Eye (tissue), 1 donor: ENCODE data around the gene UBE2F.
A peak's percentile ranks its signal among the peaks of the same experiment; 100 is the strongest.
"Not testable (repeated sequence)": the region's sequence is repeated elsewhere in the genome, so short reads cannot be mapped to it uniquely, and the experiment has no call there.

Experiments used
- DNase-seq: peaks from one replicate; pipeline ENCODE4 v3.0.0-alpha.2; 2015

The UBE2F gene

DNA sequence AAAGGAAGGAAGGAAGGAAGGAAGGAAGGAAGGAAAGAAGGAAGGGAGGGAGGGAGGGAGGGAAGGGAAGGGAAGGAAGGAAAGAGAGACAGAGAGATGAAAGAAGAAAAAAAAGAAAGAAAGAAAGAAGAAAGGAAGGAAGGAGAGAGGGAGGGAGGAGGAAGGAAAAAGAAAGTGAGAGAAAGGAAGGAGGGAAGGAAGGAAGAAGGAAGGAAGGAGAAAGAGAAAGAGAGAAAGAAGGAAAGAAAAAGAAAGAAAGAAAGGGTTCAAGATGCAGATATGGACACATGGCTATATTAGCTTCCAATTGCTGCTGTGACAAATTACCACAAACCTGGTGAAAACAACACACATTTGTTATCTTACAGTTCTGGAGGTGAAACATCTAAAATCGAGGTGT lies 20.4 kb upstream of the UBE2F start:
- DNase-seq, result no peak

DNA sequence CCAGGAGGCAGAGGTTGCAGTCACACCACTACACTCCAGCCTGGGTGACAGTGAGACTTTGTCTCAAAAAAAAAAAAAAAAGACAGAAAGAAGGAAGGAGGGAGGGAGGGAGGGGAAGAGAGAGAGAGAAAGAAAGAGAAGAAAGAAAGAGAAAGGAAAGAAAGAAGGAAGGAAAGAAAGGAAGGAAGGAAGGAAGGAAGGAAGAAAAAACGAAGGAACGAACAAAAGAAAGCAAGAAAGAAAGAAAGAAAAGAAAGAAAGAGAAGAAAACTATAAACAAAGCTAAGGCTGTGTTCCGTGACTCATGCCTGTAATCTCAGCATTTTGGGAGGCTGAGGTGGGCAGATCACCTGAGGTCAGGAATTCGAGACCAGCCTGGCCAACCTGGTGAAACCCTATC lies 15.5 kb upstream of the UBE2F start:
- not testable (repeated sequence) for DNase-seq

DNA sequence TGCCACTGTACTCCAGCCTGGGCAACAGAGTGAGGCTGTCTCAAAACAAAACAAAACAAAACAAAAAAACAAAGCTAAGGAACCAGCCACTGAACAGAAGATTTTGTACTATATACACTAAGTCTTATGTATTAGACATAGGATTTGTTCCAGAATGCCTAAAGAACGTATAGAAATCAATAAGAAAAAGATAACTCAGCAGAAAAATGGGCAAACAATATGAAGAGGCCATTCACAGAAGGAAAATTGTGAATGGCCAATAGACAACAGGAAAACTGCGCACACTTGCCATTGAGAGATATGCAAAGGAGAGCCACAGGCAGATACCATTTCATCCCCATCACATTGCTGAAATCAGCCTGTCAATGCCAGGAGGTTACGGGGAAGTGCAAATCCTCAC lies 14.9 kb upstream of the UBE2F start:
- no peak for DNase-seq

GRCh38 chr2:237952851-237953250 lies 14.0 kb upstream of the UBE2F start:
- no peak for DNase-seq

DNA sequence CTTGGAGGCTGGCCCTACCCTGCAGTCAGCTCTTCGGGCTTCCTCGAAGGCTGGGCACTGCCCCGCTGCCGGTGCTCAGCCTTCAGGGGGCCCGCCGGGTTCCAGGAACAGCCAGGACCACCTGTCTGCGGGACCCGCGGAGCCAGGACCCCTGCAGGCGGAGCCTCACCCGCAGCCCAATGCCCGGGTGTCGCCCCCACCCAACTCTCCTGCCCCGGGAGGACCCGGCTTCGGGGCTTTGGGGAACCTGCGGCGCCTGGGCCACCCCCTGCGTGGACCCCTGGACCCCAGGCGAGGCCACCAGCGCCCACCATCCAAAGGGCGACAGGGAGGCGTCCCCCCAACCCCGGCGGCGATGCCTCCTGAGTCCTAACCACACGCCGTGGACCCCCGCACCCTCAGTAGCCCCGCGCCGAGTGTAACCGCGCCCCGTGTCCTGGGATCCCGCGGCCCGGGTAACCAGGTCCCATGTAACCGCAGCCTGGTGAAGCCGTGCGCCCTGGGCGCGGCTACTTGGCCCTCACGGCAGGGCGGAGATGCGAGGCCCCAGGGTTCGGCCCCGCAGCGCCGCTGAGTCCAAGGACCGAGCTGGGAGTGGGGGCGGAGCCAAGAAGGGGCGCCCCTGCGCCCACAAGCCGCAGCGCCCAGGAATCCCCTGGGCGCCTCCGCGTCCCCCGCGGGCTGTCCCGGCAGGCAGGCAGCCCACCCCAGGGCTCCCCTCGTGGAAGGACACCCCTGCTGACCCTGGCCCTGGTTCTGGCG lies 11.0 kb upstream of the UBE2F start:
- DNase-seq, result peak; percentile 20

- DNase-seq, result peak; percentile 21
These were observed 10.4 kb upstream of the UBE2F start for GRCh38 chr2:237956402-237956736.

DNA sequence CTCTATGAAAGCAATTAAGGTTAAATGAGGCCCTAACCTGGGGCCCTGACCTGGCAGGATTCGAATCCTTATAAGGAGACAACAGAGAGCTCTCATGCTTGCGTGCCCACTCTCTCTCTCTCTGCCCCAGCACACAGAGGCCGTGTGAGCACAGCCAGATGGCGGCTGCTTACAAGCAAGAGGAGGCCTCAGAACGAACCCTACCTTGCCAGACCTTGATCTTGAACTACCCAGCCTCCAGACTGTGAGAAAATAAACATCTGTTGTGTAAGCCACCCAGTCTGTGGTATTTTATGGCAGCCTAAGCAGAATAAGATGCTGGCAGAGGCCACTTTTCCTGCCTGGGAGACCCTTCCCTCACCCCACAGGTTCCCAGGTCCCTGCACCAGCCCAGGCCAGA lies 5.2 kb upstream of the UBE2F start:
- DNase-seq, result no peak

DNA sequence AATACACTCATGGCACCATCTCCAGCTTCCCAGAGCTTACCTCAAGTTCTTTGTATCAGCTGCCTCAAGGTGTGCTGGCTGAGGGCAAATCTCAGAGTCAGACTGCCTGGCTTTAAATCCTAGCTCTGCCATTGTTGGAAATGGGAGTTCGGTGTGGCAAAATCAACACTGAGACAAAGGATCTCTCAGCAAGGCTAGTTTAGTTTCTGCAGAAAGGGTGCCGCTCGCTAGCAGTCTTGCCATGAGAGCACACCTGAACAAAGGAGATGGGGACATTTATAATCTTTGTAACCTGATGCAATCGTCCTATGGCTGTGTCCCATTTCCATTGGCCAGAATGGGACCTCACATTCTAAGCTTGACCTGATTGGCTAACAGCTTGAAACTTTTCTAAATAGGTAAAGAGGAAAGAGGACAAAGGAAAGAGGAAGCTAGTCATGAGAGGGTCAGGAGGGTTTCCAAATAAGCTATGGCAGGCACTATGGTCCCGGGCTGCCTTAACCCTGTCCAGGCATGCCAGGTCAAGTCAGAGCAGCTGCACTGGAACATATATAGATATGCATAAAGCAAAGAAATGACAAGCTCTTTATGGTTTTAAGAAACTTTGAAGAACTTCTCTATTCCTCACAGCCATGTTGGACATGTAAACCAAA lies 4.3 kb upstream of the UBE2F start:
- no peak for DNase-seq

DNA sequence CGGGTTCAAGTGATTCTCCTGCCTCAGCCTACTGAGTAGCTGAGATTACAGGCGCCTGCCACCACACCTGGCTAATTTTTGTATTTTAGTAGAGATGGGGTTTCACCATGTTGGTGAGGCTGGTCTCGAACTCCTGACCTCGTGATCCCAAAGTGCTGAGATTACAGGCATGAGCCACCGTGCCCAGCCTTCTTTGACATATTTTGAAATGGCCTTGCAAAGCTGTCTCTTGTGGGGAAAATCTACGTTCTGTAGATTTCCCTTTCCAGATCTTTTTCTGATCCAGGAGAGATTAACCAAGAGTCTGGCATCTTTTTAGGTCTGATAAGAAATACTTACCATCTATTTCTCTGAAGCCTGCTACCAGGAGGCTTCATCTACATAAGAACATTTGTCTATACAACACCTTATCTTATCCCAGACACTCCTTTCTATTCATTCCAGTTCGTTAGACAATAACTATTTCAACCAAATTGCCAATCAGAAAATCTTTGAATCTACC lies 3.3 kb upstream of the UBE2F start:
- not testable (repeated sequence) for DNase-seq

- no peak for DNase-seq
These were observed 2.6 kb upstream of the UBE2F start for GRCh38 chr2:237964194-237964577.

GRCh38 chr2:237964578-237965404 lies 2.0 kb upstream of the UBE2F start:
- DNase-seq, result no peak

DNA sequence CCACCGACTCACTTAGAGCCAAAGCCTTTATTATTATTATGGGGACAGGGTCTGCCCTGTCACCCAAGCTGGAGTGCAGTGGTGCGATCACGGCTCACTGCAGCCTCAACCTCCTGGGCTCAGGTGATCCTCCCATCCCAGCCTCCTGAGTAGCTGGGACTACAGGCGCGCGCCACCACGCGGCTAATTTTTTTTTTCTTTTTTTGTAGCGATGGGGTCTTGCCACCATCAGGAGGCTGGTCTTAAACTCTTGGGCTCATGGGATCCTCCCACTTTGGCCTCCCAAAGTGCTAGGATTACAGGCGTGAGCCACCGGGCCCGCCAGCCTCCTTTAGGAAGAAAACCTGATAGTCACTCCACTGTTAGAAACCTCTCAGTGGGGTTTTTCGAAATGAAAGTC lies 970 bp upstream of the UBE2F start:
- DNase-seq, result not testable (repeated sequence)

DNA sequence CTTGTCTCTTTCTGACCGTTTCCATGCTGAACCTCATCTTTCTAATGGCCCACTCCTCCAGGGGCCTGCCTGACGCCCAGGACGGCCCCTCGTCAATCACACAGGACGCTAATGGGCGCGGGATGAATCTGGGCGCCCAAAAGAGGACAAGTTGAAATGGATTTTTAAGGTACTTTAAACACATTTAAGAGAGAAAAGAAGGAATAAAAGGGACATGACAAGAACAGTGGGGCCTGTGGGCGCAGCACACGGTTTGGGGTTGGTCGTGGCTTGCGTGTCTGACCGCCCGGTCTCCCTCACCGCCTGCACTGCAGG lies 607 bp upstream of the UBE2F start:
- no peak for DNase-seq

DNA sequence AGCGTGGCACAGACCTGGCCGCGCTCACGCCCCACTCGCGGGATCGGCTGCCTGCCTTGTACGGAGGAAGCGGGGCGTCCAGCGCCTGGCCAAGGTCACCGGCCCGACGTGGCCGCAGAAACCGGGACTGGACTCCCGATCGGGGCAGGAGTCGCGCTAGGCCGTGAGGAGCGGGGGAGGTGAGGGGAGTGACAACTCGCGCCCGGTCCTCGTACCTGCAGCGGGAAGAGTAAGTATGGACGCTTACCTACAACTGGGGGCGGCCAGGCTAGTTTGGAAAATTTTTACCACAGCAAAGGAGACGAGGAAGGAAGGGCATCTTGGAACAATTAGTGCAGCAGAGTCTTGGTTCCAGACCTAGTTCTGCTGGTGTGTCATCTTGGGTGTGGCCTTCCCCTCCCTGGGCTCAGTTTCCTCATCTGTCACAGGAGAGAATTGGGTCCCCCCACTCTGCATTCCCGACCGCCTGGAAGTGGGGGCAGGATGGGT lies 693 bp downstream of the UBE2F start:
- peak; percentile 47 for DNase-seq

- peak; percentile 37 for DNase-seq
These were observed 1.4 kb downstream of the UBE2F start for GRCh38 chr2:237968048-237968862.

- no peak for DNase-seq
These were observed 4.8 kb downstream of the UBE2F start for GRCh38 chr2:237971661-237972060.

DNA sequence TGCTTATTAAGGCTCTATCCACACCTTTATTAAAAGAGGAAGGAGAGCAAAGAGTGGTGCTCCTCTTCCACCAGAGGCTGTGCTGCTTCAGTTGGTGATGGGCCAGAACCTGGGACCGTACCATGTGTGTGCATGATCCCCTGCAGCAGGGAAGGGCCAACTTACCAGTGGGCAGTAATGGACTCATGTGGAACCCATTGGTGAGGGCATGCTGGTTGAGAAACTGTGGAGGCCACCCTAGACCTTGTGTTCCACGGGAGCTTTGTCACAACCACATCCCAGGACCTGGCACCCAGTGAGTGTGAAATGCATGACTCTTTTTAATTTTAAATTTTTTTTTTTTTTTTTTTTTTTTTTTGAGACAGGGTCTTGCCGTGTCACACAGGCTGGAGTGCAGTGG lies 5.4 kb downstream of the UBE2F start:
- DNase-seq, result no peak

DNA sequence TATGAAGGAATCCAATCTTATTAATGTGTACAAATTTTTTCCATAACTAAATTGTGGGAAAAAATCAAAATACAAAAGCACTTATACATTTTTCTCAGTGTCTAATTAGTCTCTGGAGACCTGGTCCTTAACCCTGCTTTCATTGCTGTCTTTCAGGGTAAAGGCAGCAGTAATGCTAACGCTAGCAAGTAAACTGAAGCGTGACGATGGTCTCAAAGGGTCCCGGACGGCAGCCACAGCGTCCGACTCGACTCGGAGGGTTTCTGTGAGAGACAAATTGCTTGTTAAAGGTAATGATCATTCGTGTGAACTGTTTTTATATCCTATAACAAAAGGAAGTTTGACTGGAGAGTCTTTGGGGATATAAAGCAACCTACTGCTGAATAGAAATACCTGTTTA lies 6.1 kb downstream of the UBE2F start:
- no peak for DNase-seq

- no peak for DNase-seq
These were observed 10.6 kb downstream of the UBE2F start for GRCh38 chr2:237977380-237977779.

- no peak for DNase-seq
These were observed 11.4 kb downstream of the UBE2F start for GRCh38 chr2:237978058-237978712.

GRCh38 chr2:237979331-237979730 lies 12.5 kb downstream of the UBE2F start:
- no peak for DNase-seq

- no peak for DNase-seq
These were observed 13.3 kb downstream of the UBE2F start for GRCh38 chr2:237980087-237980486.
